Fibroblast of the aortic adventitia (primary cell): Measurements from ENCODE around the gene CD69. TPM values are rescaled to one million over a fixed set of nuclear protein-coding genes. Genes with fewer than 3 reads are reported as not detected.

Experiments used
- DNase-seq: peaks from one replicate; pipeline ENCODE4 v3.0.0-alpha.2; 2010; ENCODE audit warnings: low read depth
- H3K4me3 ChIP-seq: 2 replicates; pipeline ENCODE4 v1.5.1; 2011; ENCODE audit warnings: low read depth, mild to moderate bottlenecking, control low read depth, low read length, moderate library complexity
- total RNA-seq: library from RNA; depleted of rRNA; stranded (reverse); fragments of >200 nt; gene quantifications from 2 replicates; pipeline ENCODE4 v1.2.3, GENCODE V29; 2012; ENCODE audit warnings: low replicate concordance
- TF ChIP-seq, protein P1 (sequence below): IDR thresholded peaks from 2 replicates; pipeline ENCODE4 v1.5.1; 2011; ENCODE audit warnings: mild to moderate bottlenecking, low read length, control low read depth, inconsistent platforms; ENCODE audit not compliant: insufficient read depth

CD69 gene
- total RNA-seq, 1 donor: not detected

DNA sequence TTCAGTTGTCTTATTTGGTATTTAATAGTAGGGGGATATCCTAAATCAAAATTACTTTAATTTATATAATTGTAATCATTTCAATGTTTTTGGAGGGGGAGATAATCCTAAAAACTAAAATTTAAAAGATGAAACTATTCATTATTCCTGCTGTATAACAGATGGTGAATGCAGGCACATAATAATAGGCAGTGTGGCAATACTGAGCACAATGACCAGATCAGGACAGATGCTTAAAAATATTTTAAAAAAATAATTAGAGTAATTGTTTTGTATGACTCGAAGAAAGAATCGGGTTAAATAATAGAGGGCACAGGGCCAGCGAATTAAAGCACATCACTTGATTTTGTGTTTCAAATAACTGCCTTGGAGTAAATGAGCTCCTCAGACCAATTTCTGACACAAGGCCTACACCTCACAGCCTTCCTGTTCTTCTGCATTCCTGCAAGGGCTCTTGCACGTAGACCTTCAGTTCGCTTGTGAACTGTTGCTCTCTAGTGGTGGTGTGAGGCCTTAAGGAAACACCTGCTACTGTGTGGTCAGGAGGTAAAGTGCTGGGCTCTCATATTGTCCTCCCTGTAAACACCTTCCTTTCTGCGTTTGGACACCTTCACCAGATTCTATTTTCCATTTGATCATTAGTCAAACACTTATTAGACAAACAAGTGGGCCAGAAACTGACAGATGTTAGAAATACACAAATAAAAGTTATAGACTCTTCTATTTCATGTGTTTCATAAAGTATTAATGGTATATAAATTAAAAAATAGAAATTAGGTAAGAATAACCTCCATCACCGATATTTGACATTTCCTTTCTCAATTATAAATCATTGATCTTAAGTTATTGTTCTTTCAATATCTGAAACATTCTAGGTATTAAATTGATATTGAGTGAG, 37.3 kb upstream of the CD69 start:
- TF ChIP-seq, protein P1, sequence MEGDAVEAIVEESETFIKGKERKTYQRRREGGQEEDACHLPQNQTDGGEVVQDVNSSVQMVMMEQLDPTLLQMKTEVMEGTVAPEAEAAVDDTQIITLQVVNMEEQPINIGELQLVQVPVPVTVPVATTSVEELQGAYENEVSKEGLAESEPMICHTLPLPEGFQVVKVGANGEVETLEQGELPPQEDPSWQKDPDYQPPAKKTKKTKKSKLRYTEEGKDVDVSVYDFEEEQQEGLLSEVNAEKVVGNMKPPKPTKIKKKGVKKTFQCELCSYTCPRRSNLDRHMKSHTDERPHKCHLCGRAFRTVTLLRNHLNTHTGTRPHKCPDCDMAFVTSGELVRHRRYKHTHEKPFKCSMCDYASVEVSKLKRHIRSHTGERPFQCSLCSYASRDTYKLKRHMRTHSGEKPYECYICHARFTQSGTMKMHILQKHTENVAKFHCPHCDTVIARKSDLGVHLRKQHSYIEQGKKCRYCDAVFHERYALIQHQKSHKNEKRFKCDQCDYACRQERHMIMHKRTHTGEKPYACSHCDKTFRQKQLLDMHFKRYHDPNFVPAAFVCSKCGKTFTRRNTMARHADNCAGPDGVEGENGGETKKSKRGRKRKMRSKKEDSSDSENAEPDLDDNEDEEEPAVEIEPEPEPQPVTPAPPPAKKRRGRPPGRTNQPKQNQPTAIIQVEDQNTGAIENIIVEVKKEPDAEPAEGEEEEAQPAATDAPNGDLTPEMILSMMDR: peak; percentile 31
- no peak overlapping the region for H3K4me3 ChIP-seq
- peak; percentile 47 for DNase-seq

DNA sequence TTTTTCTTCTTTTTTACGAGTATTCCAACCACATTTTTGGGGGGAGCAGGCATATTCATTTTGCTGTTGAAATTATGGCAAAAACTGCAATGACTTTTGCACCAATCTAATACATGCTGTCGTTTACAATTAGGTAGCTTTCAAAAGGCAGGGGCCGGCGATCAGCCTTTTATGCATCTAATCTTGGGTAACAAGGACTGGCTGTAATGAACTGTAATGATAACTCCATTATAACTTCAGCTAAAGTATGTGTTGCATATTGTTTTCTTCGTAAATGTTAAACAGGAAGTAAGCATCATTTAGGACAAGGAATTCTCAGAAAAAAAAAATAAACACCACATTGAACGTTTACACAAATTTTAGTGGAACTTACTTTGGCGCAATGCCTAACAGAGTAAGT, 36.3 kb upstream of the CD69 start:
- TF ChIP-seq, protein P1: no peak
- no peak for DNase-seq
- no peak overlapping the region for H3K4me3 ChIP-seq

DNA sequence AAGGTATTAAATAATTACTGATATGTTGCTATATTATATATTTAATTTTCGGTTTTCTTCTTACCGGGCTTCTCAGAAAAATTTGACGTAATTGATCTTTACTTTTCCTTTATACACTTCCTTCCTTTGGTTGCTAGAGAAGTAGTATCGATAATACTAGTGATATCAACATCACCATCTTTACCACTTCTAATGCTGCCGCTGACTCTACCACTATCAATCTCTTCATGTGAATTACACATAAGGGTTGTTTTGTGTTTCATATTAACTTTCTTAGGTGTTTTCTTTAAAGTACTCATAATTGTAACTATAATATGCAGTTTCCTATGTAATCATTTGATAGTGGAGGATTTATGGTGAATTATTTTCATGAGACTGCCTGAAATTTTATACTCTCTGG, 35.6 kb upstream of the CD69 start:
- DNase-seq: no peak
- H3K4me3 ChIP-seq: no peak overlapping the region
- TF ChIP-seq, protein P1: no peak

DNA sequence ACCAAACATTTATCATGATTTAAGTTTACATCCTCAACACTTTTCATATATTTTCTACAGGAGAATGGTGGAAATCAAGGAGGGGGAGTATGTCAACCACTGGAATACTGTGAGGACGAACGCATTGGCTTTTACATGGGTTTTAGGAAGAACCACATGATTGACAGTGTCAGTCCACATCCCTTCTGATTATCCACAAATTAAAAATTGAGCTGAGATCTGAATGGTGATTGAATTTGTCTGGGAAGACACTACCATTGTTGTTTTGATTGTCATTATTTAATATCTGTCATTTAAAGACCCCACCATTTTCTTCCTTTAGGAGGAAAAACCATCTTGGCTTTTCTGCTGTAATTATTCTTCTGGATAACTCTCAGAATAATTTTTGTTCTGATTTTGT, 35.2 kb upstream of the CD69 start:
- H3K4me3 ChIP-seq: no peak overlapping the region
- DNase-seq: no peak
- TF ChIP-seq, protein P1: no peak

DNA sequence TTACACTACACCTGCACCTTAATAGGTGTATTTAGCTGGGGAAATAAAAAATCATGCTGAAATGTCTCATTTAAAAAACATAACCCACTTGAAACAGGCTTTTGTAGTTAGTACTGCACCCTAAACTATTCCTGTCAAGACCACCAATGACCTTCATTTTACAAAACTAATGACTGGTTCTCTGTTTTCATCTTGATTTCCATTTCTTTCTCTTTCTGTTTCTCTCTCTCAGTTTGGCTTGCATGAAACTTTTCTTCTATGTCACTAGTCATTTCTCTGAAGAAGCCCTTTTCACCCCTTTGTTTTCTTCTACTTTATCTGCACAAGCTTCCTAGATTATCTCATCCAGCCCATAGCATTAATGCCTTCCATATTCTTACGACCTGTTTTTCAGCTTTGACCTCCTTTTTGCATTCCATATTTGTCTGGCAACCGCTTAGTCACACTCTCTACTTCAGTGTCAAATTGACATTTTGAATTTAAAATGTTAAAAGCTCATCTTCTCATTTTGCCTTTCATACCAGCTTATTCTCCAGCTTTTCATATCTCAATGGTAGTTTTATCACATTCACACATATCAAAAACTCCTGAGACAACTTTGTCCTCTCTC, 33.9 kb upstream of the CD69 start:
- H3K4me3 ChIP-seq: no peak overlapping the region
- TF ChIP-seq, protein P1: no peak
- DNase-seq: no peak

DNA sequence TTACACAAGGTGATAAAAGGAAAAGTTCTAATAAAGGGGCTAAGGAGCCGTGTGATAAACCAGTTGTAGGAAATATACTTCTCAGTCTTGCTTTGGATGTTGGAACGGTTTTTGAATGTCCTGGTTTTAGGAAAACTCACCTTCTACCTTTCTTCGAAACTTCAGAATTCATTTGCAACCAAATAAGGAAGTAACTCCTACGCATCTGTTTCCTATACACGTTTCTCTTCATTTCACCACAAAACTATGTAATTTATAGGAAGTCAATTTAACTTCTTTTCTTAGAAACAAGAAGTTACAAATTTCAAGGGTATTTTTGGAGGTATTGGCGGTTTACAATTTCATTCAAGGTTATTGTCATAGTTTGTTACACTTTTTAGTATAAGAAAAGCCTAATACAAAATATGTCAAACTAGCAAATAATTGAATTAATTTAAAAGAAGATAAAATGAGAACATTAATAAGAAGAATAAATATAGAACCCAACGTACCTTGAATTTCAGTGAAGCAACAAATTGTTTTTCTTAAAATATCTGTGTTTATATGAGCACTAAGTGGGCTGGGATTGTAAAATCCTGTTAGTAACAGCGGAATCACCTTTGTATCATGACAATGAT, 33.2 kb upstream of the CD69 start:
- no peak for DNase-seq
- H3K4me3 ChIP-seq: no peak overlapping the region
- TF ChIP-seq, protein P1: no peak
